ENCODE data around the gene COL18A1.
"Not testable (repeated sequence)": the region's sequence is repeated elsewhere in the genome, so short reads cannot be mapped to it uniquely, and the experiment has no call there.

Gene COL18A1

DNA sequence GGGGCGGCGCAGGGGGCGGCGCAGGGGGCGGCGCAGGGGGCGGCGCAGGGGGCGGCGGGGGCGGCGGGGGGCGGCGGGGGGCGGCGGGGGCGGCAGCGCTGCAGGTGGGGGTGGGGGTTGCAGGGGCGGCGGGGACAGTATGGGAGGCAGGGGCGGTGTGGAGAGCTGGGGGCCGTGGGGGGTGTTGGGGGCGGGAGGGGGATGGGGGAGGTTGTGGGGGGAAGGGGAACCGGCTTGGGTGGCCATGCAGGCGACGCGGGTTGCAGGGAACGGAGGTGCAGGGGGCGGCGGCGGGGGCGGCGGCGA lies 150.2 kb downstream of the COL18A1 start:
- no peak for DNase-seq (ENCODE audit: low read depth in 2 of 2, low spot score in 1 of 2)

DNA sequence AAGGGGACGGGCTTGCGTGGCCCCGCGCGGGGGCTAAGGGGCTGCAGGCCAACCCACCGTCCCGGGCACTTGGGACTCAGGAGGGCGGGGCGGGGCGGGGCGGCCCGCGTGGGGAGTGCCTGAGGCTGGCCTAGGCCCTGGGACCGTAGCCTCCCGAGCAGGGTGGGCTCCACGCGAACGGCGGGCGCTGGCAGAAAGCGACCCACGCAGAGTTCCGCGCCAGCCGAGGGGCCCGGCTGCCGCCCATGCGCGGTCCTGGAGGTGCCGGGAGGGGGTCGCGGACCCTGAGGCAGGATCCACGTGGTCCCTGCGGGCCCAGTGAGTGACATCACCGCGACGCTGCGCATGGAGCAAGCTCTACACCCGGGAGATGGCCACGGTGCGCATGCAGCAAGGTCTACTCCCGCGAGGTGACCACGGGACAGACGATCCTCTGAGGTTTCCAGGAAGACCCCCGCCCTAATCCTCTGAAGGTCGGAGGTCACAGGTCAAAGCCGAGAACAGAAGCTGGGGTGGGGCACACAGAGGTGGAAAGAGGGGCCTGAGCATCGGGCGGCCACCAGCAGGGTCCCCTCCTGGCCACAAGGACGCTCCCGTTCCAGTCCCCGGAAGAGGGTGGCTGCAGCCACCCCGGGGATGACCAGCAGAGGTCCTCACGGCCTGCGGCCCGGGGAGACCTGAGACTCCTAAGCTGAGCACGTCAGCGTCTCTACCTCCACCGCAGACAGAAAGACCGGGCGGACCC lies 150.8 kb downstream of the COL18A1 start:
- DNase-seq (ENCODE audit: low read depth in 2 of 2, low spot score in 1 of 2) = no peak

DNA sequence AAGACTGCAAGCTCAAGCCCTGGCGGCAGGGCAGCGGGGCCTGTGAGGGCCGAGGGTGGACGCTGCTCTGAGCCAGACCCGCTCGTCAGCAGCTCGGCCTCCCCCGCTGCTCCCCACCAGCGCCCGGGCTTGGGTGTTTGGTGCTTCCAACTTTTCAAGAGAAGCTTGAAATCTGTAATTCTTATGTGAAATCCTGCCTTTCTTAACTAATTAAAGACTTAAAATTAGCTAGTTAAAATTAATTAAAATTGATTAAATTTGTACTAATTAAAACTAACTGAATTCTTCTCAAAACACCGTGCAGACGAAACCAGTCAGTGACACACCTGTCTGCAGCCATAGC lies 151.3 kb downstream of the COL18A1 start:
- DNase-seq (ENCODE audit: low read depth in 2 of 2, low spot score in 1 of 2) = no peak

DNA sequence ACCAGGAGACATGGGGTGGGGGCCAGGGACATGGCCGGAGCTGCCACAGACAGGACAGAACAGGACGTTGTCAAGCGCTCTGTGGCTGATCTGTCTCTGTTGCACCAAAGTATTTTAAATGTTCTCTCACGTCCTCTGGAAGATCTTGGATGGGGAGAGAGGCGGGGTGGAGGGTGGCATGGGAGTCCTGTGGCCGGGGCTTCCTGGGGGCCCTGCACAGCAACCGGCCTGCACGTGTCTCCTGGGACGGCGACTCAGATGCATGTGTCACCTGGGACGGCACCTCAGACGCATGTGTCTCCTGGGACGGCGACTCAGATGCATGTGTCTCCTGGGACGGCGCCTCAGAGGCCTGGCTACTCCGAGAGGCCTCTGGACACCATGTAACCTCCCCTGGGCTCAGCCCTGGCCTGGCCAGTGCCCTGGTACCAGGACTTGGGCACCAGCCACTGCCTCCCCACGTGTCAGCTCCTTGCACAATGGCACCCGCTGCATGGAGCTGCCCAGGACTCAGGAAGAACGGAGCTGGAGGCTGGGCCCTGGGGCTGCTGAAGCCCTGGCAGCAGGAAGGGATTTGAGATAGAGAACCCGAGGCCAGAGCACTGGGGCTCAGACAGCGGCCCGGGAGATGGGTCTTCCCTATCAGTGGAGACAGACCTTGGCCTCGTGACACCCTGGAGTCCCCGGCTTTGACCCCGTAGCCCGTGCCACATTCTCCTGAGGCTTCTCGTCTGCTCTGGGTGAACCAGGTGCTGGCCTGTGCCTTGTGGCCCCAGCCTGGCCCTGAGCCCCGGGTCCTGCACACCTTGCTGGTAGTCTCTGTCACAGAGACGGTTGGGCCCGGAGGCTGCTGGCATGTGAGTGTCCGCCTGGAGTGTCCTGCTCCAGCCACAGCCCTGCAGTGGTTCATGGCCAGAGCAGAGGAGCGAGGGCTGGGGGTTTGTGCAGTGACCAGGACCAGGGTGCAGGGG lies 152.0 kb downstream of the COL18A1 start:
- no peak for DNase-seq (ENCODE audit: low read depth in 2 of 2, low spot score in 1 of 2)

DNA sequence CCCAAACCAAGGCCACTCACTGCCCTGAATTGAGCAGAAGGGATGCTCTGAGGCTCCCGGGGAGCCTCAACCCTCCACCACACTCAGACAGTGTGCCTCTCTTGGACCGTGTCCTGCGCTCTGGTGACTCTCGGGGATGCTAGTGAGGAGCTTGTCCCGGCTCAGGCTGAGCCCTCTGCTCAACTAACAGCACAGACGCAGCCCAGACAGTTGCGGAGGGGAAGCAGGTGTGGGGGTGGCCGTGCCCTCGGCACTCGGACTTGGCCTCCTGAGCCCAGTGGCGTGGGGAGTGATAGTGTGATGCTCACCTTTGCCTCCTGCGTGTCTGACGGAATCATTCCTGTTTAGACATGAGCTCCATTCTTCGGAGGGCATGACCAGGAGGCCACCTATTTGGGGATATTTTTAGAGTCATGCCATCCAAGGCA lies 152.7 kb downstream of the COL18A1 start:
- DNase-seq (ENCODE audit: low read depth in 2 of 2, low spot score in 1 of 2) = no peak

DNA sequence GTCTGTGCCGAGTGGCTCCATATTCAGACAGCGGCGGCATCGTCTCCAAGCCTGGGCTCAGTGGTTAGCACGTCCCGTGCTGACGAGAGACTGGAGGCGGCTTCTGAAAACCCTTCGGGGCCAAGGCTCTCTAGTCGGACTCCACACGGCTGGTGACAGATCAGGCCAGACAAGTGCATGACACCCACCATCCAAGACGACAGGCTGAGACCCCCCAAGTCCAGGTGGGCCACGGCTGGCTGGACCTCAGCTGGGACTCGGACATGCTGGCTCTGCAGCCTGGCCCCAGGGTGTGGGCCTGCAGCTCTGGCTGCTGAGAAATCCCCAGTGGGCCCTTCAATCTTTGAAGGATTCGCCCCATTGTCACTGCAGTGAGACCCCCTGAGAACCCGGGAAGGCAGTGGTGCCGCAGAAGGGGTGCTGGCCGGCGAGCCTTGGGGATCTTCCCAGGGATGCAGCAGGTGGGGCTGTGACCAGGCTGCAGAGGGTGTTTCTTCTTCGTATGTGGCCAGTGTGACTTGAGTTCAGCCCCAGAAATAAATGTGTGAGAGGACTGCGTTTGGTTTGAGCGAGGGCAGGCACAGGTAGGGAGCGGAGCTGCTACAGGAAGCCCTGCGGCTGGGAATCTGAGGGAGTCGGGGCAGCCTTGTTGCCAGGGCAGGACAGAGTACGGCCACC lies 153.2 kb downstream of the COL18A1 start:
- no peak for DNase-seq (ENCODE audit: low read depth in 2 of 2, low spot score in 1 of 2)

- DNase-seq (ENCODE audit: low read depth in 2 of 2, low spot score in 1 of 2) = no peak
These were observed 154.5 kb downstream of the COL18A1 start for GRCh38 chr21:45559216-45560105.

DNA sequence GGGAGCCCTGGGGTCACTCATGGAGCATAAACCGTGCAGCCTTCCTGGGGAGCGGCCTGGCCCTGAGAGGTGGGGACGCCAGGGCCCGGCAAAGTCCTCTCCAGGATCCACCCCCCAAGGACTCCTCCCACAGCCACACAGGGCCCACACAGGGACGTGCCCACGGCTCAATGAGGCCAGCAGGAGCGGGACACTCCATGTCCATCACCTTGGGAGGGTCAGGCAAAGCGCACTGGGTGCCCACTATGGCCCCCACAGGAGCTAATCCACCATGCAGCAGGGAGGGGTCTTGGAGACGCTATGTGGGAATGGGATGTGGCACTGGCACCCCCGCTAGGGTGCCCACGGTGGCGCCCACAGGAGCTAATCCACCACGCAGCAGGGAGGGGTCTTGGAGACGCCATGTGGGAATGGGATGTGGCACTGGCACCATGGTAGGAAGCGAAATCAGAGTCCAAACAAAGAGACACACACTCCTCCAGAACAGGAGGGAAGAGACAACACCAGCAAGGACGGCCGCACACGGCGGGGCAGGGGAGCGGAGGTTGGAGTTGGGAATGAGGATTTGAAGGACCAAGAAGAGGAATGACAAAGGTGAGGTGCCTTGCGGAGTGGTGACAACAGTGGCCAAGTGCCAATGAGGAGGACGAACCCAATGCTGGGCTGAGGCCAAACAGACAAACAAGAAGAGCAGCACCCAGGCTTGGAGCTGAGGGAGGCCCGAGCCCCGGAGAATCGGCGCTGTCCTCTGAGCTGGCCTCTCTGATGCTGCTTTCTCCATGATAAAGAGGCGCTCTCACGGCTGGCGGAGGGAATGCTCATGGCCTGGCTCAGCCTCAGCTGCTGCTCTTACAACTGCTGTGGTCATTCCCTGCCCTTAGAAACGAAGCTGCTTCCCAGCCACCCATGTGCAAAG lies 155.4 kb downstream of the COL18A1 start:
- no peak for DNase-seq (ENCODE audit: low read depth in 2 of 2, low spot score in 1 of 2)

GRCh38 chr21:45561241-45561640 lies 156.3 kb downstream of the COL18A1 start:
- DNase-seq (ENCODE audit: low read depth in 2 of 2, low spot score in 1 of 2) = not testable (repeated sequence)

DNA sequence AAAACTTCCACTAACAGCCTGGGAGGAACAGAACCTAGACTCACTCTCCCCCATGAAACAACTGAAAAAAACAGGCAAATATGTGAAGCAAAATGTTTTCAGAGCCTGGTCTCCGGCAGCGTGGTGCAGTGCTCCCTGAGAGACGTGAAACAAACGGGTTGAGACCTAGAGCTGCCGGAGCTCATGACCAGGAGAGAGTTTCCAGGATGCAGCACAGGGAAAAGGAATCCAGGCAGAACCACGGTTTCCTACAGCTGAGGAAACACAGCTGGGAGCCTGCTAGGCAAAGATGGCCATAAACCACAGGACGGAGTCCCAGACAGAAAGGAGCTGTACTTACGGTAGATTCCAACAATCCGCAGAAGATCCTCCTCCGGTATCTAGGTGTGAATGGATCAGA lies 157.4 kb downstream of the COL18A1 start:
- DNase-seq (ENCODE audit: low read depth in 2 of 2, low spot score in 1 of 2) = no peak

- no peak for DNase-seq (ENCODE audit: low read depth in 2 of 2, low spot score in 1 of 2)
These were observed 158.0 kb downstream of the COL18A1 start for GRCh38 chr21:45562965-45563364.
